Measurements from ENCODE around the gene ZNF470.

Gene ZNF470

GRCh38 chr19:56612737-56613136, 45.5 kb downstream of the ZNF470 start:
- DNase-seq (ENCODE audit: low read depth): no peak
- H3K9me3 ChIP-seq (ENCODE audit: control insufficient read depth, low read length): peaks cover 18% of the 10 kb centered on the region
- peaks cover 17% of the 10 kb centered on the region for H3K36me3 ChIP-seq (ENCODE audit: control insufficient read depth, insufficient read depth, low read length, severe bottlenecking)
- no peaks in the 10 kb centered on the region for H3K27me3 ChIP-seq (replicated peaks; ENCODE audit: control insufficient read depth, insufficient read depth, low read length)
- no peaks in the 10 kb centered on the region for H3K4me1 ChIP-seq (ENCODE audit: control insufficient read depth, insufficient read depth, low read length)
- no peak overlapping the region for H3K9ac ChIP-seq (ENCODE audit: low read length)
- H3K4me3 ChIP-seq (ENCODE audit: low read length): no peak overlapping the region

GRCh38 chr19:56613639-56614038, 46.4 kb downstream of the ZNF470 start:
- H3K9ac ChIP-seq (ENCODE audit: low read length): no peak overlapping the region
- H3K9me3 ChIP-seq (ENCODE audit: control insufficient read depth, low read length): peaks cover 15% of the 10 kb centered on the region
- H3K4me1 ChIP-seq (ENCODE audit: control insufficient read depth, insufficient read depth, low read length): no peaks in the 10 kb centered on the region
- no peak for DNase-seq (ENCODE audit: low read depth)
- H3K36me3 ChIP-seq (ENCODE audit: control insufficient read depth, insufficient read depth, low read length, severe bottlenecking): peaks cover 21% of the 10 kb centered on the region
- H3K4me3 ChIP-seq (ENCODE audit: low read length): no peak overlapping the region
- H3K27me3 ChIP-seq (replicated peaks; ENCODE audit: control insufficient read depth, insufficient read depth, low read length): no peaks in the 10 kb centered on the region

- no peak for DNase-seq (ENCODE audit: low read depth)
- peaks cover 3% of the 10 kb centered on the region for H3K9me3 ChIP-seq (ENCODE audit: control insufficient read depth, low read length)
- no peaks in the 10 kb centered on the region for H3K4me1 ChIP-seq (ENCODE audit: control insufficient read depth, insufficient read depth, low read length)
- H3K4me3 ChIP-seq (ENCODE audit: low read length): no peak overlapping the region
- H3K27me3 ChIP-seq (replicated peaks; ENCODE audit: control insufficient read depth, insufficient read depth, low read length): no peaks in the 10 kb centered on the region
- peaks cover 32% of the 10 kb centered on the region for H3K36me3 ChIP-seq (ENCODE audit: control insufficient read depth, insufficient read depth, low read length, severe bottlenecking)
- no peak overlapping the region for H3K9ac ChIP-seq (ENCODE audit: low read length)
Observed at GRCh38 chr19:56617531-56617930, 50.3 kb downstream of the ZNF470 start.

GRCh38 chr19:56619121-56619520, 51.9 kb downstream of the ZNF470 start:
- H3K4me1 ChIP-seq (ENCODE audit: control insufficient read depth, insufficient read depth, low read length): no peaks in the 10 kb centered on the region
- no peak overlapping the region for H3K9ac ChIP-seq (ENCODE audit: low read length)
- no peaks in the 10 kb centered on the region for H3K27me3 ChIP-seq (replicated peaks; ENCODE audit: control insufficient read depth, insufficient read depth, low read length)
- H3K4me3 ChIP-seq (ENCODE audit: low read length): no peak overlapping the region
- peaks cover 3% of the 10 kb centered on the region for H3K9me3 ChIP-seq (ENCODE audit: control insufficient read depth, low read length)
- peaks cover 40% of the 10 kb centered on the region for H3K36me3 ChIP-seq (ENCODE audit: control insufficient read depth, insufficient read depth, low read length, severe bottlenecking)
- DNase-seq (ENCODE audit: low read depth): no peak

GRCh38 chr19:56622374-56622773, 55.1 kb downstream of the ZNF470 start:
- no peak for DNase-seq (ENCODE audit: low read depth)
- Histone ChIP-seq H3K36me3 (ENCODE audit: control insufficient read depth, insufficient read depth, low read length, severe bottlenecking) (peaks cover 43% of the 10 kb centered on the region), H3K9ac (ENCODE audit: low read length) (no peak overlapping the region), H3K4me1 (ENCODE audit: control insufficient read depth, insufficient read depth, low read length) (no peaks in the 10 kb centered on the region), H3K27me3 (replicated peaks; ENCODE audit: control insufficient read depth, insufficient read depth, low read length) (no peaks in the 10 kb centered on the region), H3K9me3 (ENCODE audit: control insufficient read depth, low read length) (no peaks in the 10 kb centered on the region), H3K4me3 (ENCODE audit: low read length) (no peak overlapping the region)

GRCh38 chr19:56623006-56623405, 55.7 kb downstream of the ZNF470 start:
- no peaks in the 10 kb centered on the region for H3K4me1 ChIP-seq (ENCODE audit: control insufficient read depth, insufficient read depth, low read length)
- H3K4me3 ChIP-seq (ENCODE audit: low read length): no peak overlapping the region
- DNase-seq (ENCODE audit: low read depth): no peak
- H3K36me3 ChIP-seq (ENCODE audit: control insufficient read depth, insufficient read depth, low read length, severe bottlenecking): peaks cover 37% of the 10 kb centered on the region
- H3K9me3 ChIP-seq (ENCODE audit: control insufficient read depth, low read length): no peaks in the 10 kb centered on the region
- H3K9ac ChIP-seq (ENCODE audit: low read length): no peak overlapping the region
- no peaks in the 10 kb centered on the region for H3K27me3 ChIP-seq (replicated peaks; ENCODE audit: control insufficient read depth, insufficient read depth, low read length)

GRCh38 chr19:56625708-56626107, 58.4 kb downstream of the ZNF470 start:
- H3K36me3 ChIP-seq (ENCODE audit: control insufficient read depth, insufficient read depth, low read length, severe bottlenecking): peaks cover 33% of the 10 kb centered on the region
- no peaks in the 10 kb centered on the region for H3K9me3 ChIP-seq (ENCODE audit: control insufficient read depth, low read length)
- no peak overlapping the region for H3K9ac ChIP-seq (ENCODE audit: low read length)
- H3K27me3 ChIP-seq (replicated peaks; ENCODE audit: control insufficient read depth, insufficient read depth, low read length): no peaks in the 10 kb centered on the region
- DNase-seq (ENCODE audit: low read depth): no peak
- H3K4me3 ChIP-seq (ENCODE audit: low read length): no peak overlapping the region
- no peaks in the 10 kb centered on the region for H3K4me1 ChIP-seq (ENCODE audit: control insufficient read depth, insufficient read depth, low read length)

GRCh38 chr19:56633021-56633420, 65.8 kb downstream of the ZNF470 start:
- H3K9ac ChIP-seq (ENCODE audit: low read length): no peak overlapping the region
- no peak overlapping the region for H3K4me3 ChIP-seq (ENCODE audit: low read length)
- no peaks in the 10 kb centered on the region for H3K36me3 ChIP-seq (ENCODE audit: control insufficient read depth, insufficient read depth, low read length, severe bottlenecking)
- DNase-seq (ENCODE audit: low read depth): no peak
- H3K27me3 ChIP-seq (replicated peaks; ENCODE audit: control insufficient read depth, insufficient read depth, low read length): no peaks in the 10 kb centered on the region
- no peaks in the 10 kb centered on the region for H3K4me1 ChIP-seq (ENCODE audit: control insufficient read depth, insufficient read depth, low read length)
- peaks cover 9% of the 10 kb centered on the region for H3K9me3 ChIP-seq (ENCODE audit: control insufficient read depth, low read length)

- peaks cover 11% of the 10 kb centered on the region for H3K9me3 ChIP-seq (ENCODE audit: control insufficient read depth, low read length)
- no peaks in the 10 kb centered on the region for H3K27me3 ChIP-seq (replicated peaks; ENCODE audit: control insufficient read depth, insufficient read depth, low read length)
- no peak overlapping the region for H3K9ac ChIP-seq (ENCODE audit: low read length)
- DNase-seq (ENCODE audit: low read depth): peak; percentile 84
- no peaks in the 10 kb centered on the region for H3K4me1 ChIP-seq (ENCODE audit: control insufficient read depth, insufficient read depth, low read length)
- no peak overlapping the region for H3K4me3 ChIP-seq (ENCODE audit: low read length)
- H3K36me3 ChIP-seq (ENCODE audit: control insufficient read depth, insufficient read depth, low read length, severe bottlenecking): no peaks in the 10 kb centered on the region
Observed at GRCh38 chr19:56637976-56638555, 70.8 kb downstream of the ZNF470 start.

Measured in adipocyte (in vitro differentiated cells).